Measurements from ENCODE around the gene SEMA5A. TPM values are rescaled to one million over a fixed set of nuclear protein-coding genes. Genes with fewer than 3 reads are reported as not detected.

SEMA5A gene
- total RNA-seq, 3 donors from 2014 or later: 3.0 to 35.4 (median 25.9) TPM

- no peak for DNase-seq (ENCODE audit: low spot score in 2 of 2)
- Histone ChIP-seq H3K27ac (no peak overlapping the region), H3K4me3 (no peak overlapping the region), H3K36me3 (no peaks in the 10 kb centered on the region), H3K27me3 (no peaks in the 10 kb centered on the region), H3K9me3 (no peaks in the 10 kb centered on the region), H3K4me1 (no peaks in the 10 kb centered on the region)
- TF ChIP-seq, protein P1, sequence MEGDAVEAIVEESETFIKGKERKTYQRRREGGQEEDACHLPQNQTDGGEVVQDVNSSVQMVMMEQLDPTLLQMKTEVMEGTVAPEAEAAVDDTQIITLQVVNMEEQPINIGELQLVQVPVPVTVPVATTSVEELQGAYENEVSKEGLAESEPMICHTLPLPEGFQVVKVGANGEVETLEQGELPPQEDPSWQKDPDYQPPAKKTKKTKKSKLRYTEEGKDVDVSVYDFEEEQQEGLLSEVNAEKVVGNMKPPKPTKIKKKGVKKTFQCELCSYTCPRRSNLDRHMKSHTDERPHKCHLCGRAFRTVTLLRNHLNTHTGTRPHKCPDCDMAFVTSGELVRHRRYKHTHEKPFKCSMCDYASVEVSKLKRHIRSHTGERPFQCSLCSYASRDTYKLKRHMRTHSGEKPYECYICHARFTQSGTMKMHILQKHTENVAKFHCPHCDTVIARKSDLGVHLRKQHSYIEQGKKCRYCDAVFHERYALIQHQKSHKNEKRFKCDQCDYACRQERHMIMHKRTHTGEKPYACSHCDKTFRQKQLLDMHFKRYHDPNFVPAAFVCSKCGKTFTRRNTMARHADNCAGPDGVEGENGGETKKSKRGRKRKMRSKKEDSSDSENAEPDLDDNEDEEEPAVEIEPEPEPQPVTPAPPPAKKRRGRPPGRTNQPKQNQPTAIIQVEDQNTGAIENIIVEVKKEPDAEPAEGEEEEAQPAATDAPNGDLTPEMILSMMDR (IDR thresholded peaks at IDR 0.05): no peak
- no peak for TF ChIP-seq POLR2A (IDR thresholded peaks at IDR 0.05)
- no peak for TF ChIP-seq POLR2AphosphoS5 (IDR thresholded peaks at IDR 0.05)
- intact Hi-C loops (cut with DNase I; ENCODE audit: low total_unique reads): no loop called here
Observed at GRCh38 chr5:9182899-9183695, 362.8 kb downstream of the SEMA5A start.

DNA sequence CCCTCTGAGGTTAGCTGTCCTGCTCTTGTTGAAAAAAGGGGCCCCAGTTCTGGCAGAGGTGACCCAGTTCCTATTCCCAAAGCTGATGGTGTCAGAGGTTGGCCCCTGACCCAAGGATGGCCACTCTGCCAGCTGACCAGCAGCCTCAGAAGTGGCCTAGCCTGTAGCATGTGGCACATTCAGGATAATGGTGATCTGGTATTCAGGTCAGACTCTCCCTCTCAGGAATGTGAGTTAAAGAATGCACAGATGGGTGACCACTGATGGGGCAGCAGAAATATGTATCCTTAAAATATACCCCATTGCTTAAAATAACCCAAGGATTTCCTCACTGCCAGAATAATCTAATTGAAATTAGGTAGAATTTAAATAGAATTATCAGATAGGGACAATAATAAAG lies 369.2 kb downstream of the SEMA5A start:
- DNase-seq (ENCODE audit: low spot score in 2 of 2): no peak
- Histone ChIP-seq H3K4me3 (no peak overlapping the region), H3K27me3 (no peaks in the 10 kb centered on the region), H3K4me1 (no peaks in the 10 kb centered on the region), H3K36me3 (no peaks in the 10 kb centered on the region), H3K9me3 (peaks cover 0 to 6% of the 10 kb centered on the region in 2 donors), H3K27ac (no peak overlapping the region)
- intact Hi-C loops (cut with DNase I; ENCODE audit: low total_unique reads): no loop called here
- TF ChIP-seq, protein P1 (IDR thresholded peaks at IDR 0.05): no peak
- TF ChIP-seq POLR2A (IDR thresholded peaks at IDR 0.05) (no peak), POLR2AphosphoS5 (IDR thresholded peaks at IDR 0.05) (no peak)

GRCh38 chr5:9174446-9174845 lies 371.4 kb downstream of the SEMA5A start:
- no peaks in the 10 kb centered on the region for H3K4me1 ChIP-seq
- intact Hi-C loops (cut with DNase I; ENCODE audit: low total_unique reads): no loop called here
- no peak for DNase-seq (ENCODE audit: low spot score in 2 of 2)
- TF ChIP-seq POLR2AphosphoS5 (IDR thresholded peaks at IDR 0.05): no peak
- no peak for TF ChIP-seq POLR2A (IDR thresholded peaks at IDR 0.05)
- TF ChIP-seq, protein P1 (IDR thresholded peaks at IDR 0.05): no peak
- H3K9me3 ChIP-seq: peaks cover 0 to 6% of the 10 kb centered on the region in 2 donors
- H3K27ac ChIP-seq: peak overlapping the region in 1 of 2 donors; percentile 52
- no peak overlapping the region for H3K4me3 ChIP-seq
- no peaks in the 10 kb centered on the region for H3K36me3 ChIP-seq
- no peaks in the 10 kb centered on the region for H3K27me3 ChIP-seq

GRCh38 chr5:9173281-9174048 lies 372.4 kb downstream of the SEMA5A start:
- peaks cover 0 to 6% of the 10 kb centered on the region in 2 donors for H3K9me3 ChIP-seq
- TF ChIP-seq, protein P1 (IDR thresholded peaks at IDR 0.05): no peak
- TF ChIP-seq POLR2A (IDR thresholded peaks at IDR 0.05): no peak
- TF ChIP-seq POLR2AphosphoS5 (IDR thresholded peaks at IDR 0.05): no peak
- no peaks in the 10 kb centered on the region for H3K36me3 ChIP-seq
- intact Hi-C loops (cut with DNase I; ENCODE audit: low total_unique reads): no loop called here
- no peak overlapping the region for H3K4me3 ChIP-seq
- DNase-seq (ENCODE audit: low spot score in 2 of 2): no peak
- H3K4me1 ChIP-seq: no peaks in the 10 kb centered on the region
- H3K27me3 ChIP-seq: no peaks in the 10 kb centered on the region
- H3K27ac ChIP-seq: peak overlapping the region in 1 of 2 donors; percentile 52

- intact Hi-C loops (cut with DNase I; ENCODE audit: low total_unique reads): no loop called here
- no peak for DNase-seq (ENCODE audit: low spot score in 2 of 2)
- no peak overlapping the region for H3K27ac ChIP-seq
- H3K4me3 ChIP-seq: no peak overlapping the region
- TF ChIP-seq POLR2AphosphoS5 (IDR thresholded peaks at IDR 0.05): no peak
- no peak for TF ChIP-seq POLR2A (IDR thresholded peaks at IDR 0.05)
- TF ChIP-seq, protein P1 (IDR thresholded peaks at IDR 0.05): no peak
- H3K36me3 ChIP-seq: no peaks in the 10 kb centered on the region
- H3K9me3 ChIP-seq: no peaks in the 10 kb centered on the region
- no peaks in the 10 kb centered on the region for H3K27me3 ChIP-seq
- no peaks in the 10 kb centered on the region for H3K4me1 ChIP-seq
Observed at GRCh38 chr5:9170026-9170425, 375.8 kb downstream of the SEMA5A start.

All from breast epithelium (tissue), 4 donors.